H1 (cell line): Measurements from ENCODE around the gene ZNF423. TPM values are rescaled to one million over a fixed set of nuclear protein-coding genes. Genes with fewer than 3 reads are reported as not detected.

Experiments used
- CTCF ChIA-PET: fragments of 300-600 bp; sonication (Branson Sonifier 250); formaldehyde crosslinking; loops from one replicate; lab custom pipeline; 2021; ENCODE audit not compliant: partially characterized antibody; lab: Charles Lee
- POLR2A ChIA-PET: fragments of 300-600 bp; sonication (Branson Sonifier 250); formaldehyde crosslinking; loops from one replicate; lab custom pipeline; 2021; ENCODE audit warnings: inconsistent platforms; ENCODE audit not compliant: partially characterized antibody; lab: Charles Lee
- DNase-seq, 2 experiments: peaks; one replicate each; pipeline versions ENCODE4 v3.0.0 to v3.0.0-alpha.2; 2010 to 2022; ENCODE audit warnings: low spot score in 2 of 2, low read depth in 1 of 2, mixed read lengths in 1 of 2
- FAIRE-seq: peaks from 2 replicates; lab custom pipeline; 2011; peaks lifted over from hg19 to GRCh38; lab: Jason Lieb, UNC
- H2AFZ ChIP-seq: 2 replicates; pipeline ENCODE4 v1.8.1; 2012; ENCODE audit warnings: low read length, inconsistent platforms
- H2AK5ac ChIP-seq: 2 replicates; pipeline ENCODE4 v1.6.1; 2013; ENCODE audit warnings: low read depth, low read length
- H2BK120ac ChIP-seq: replicated peaks from 2 replicates; pipeline ENCODE3; 2013; ENCODE audit warnings: low read depth, low read length, inconsistent platforms
- H2BK12ac ChIP-seq: 2 replicates; pipeline ENCODE4 v1.6.1; 2013; ENCODE audit warnings: low read depth, low read length
- H2BK15ac ChIP-seq: 2 replicates; pipeline ENCODE4 v1.6.1; 2013; ENCODE audit warnings: low read length
- H2BK20ac ChIP-seq: 2 replicates; pipeline ENCODE4 v1.6.1; 2013; ENCODE audit warnings: low read length
- H2BK5ac ChIP-seq: 2 replicates; pipeline ENCODE4 v1.6.1; 2013; ENCODE audit warnings: low read depth, low read length
- H3K14ac ChIP-seq: 2 replicates; pipeline ENCODE4 v1.6.1; 2013; ENCODE audit warnings: inconsistent platforms; ENCODE audit not compliant: insufficient read length
- H3K18ac ChIP-seq: 2 replicates; pipeline ENCODE4 v1.6.1; 2013; ENCODE audit warnings: low read length; ENCODE audit errors: extremely low read depth
- H3K23ac ChIP-seq: 2 replicates; pipeline ENCODE4 v1.6.1; 2013; ENCODE audit warnings: inconsistent platforms; ENCODE audit not compliant: insufficient read length
- H3K23me2 ChIP-seq: 2 replicates; pipeline ENCODE4 v1.6.1; 2013; ENCODE audit warnings: low read depth, low read length
- H3K27ac ChIP-seq: 2 replicates; pipeline ENCODE4 v1.6.1; 2011; ENCODE audit warnings: low read depth, low read length, inconsistent platforms
- H3K27me3 ChIP-seq, 4 experiments: replicated peaks in 1 of 4; 1 replicate in 1 of 4; 2 replicates in 3 of 4; pipeline versions ENCODE4 v1.6.1 to v1.8.1; 2011 to 2013; ENCODE audit warnings: low read length in 3 of 4, mild to moderate bottlenecking in 3 of 4, inconsistent platforms in 2 of 4, mixed read lengths in 2 of 4, moderate library complexity in 1 of 4; ENCODE audit not compliant: control insufficient read depth in 3 of 4, insufficient read depth in 3 of 4; ENCODE audit errors: extremely low read depth in 1 of 4
- H3K36me3 ChIP-seq, 4 experiments: 2 replicates each; pipeline versions ENCODE4 v1.6.1 to v1.8.1; 2011 to 2013; ENCODE audit warnings: mild to moderate bottlenecking in 4 of 4, low read length in 3 of 4, moderate library complexity in 2 of 4, control low read depth in 1 of 4, inconsistent platforms in 1 of 4; ENCODE audit not compliant: insufficient read depth in 4 of 4, control insufficient read depth in 2 of 4
- H3K4ac ChIP-seq: replicated peaks from 2 replicates; pipeline ENCODE3; 2013; ENCODE audit warnings: low read length, low read depth, mixed read lengths, inconsistent platforms; ENCODE audit not compliant: insufficient read length
- H3K4me1 ChIP-seq, 4 experiments: replicated peaks in 1 of 4; 1 replicate in 1 of 4; 2 replicates in 3 of 4; pipeline versions ENCODE4 v1.6.1 to v1.8.1; 2011 to 2013; ENCODE audit warnings: low read length in 3 of 4, inconsistent platforms in 2 of 4, mixed read lengths in 1 of 4; ENCODE audit not compliant: insufficient read depth in 4 of 4, control insufficient read depth in 3 of 4
- H3K4me2 ChIP-seq, 2 experiments: 2 replicates each; pipeline versions ENCODE4 v1.6.1 to v1.8.1; 2011 to 2013; ENCODE audit warnings: low read depth in 2 of 2, low read length in 2 of 2, control low read depth in 1 of 2, inconsistent platforms in 1 of 2, mild to moderate bottlenecking in 1 of 2; ENCODE audit not compliant: insufficient read depth in 1 of 2
- H3K4me3 ChIP-seq, 4 experiments: fragments of 200-600, 300-600 bp in 1 of 4; sonication (generic), shearing (Covaris generic), sonication (Bioruptor Twin) in 1 of 4; 2 replicates each; pipeline versions ENCODE4 v1.5.1 to v1.8.1; 2011 to 2016; ENCODE audit warnings: low read length in 4 of 4, low read depth in 3 of 4, control low read depth in 2 of 4, inconsistent platforms in 2 of 4, mild to moderate bottlenecking in 2 of 4, mixed read lengths in 1 of 4, moderate library complexity in 1 of 4; ENCODE audit not compliant: insufficient read depth in 2 of 4; ENCODE audit errors: extremely low read depth in 1 of 4
- H3K56ac ChIP-seq: replicated peaks from 2 replicates; pipeline ENCODE3; 2013; ENCODE audit warnings: low read depth, mild to moderate bottlenecking, mixed read lengths, low read length, inconsistent platforms; ENCODE audit not compliant: insufficient read length
- H3K79me1 ChIP-seq: 2 replicates; pipeline ENCODE4 v1.6.1; 2013; ENCODE audit warnings: low read depth, low read length, control low read depth
- H3K79me2 ChIP-seq, 2 experiments: 2 replicates each; pipeline versions ENCODE4 v1.6.1 to v1.8.1; 2012 to 2013; ENCODE audit warnings: low read length in 2 of 2, mild to moderate bottlenecking in 2 of 2, inconsistent platforms in 1 of 2; ENCODE audit not compliant: insufficient read depth in 2 of 2, control insufficient read depth in 1 of 2
- H3K9ac ChIP-seq, 4 experiments: replicated peaks in 1 of 4; 1 replicate in 1 of 4; 2 replicates in 3 of 4; pipeline versions ENCODE4 v1.6.1 to v1.8.1; 2011 to 2013; ENCODE audit warnings: low read depth in 3 of 4, low read length in 3 of 4, control low read depth in 2 of 4, mild to moderate bottlenecking in 2 of 4, moderate library complexity in 2 of 4, inconsistent platforms in 1 of 4; ENCODE audit errors: extremely low read depth in 1 of 4
- H3K9me3 ChIP-seq, 2 experiments: 2 replicates each; pipeline versions ENCODE4 v1.6.1 to v1.8.1; 2012 to 2013; ENCODE audit warnings: mild to moderate bottlenecking in 2 of 2, moderate library complexity in 2 of 2, control low read depth in 1 of 2, inconsistent platforms in 1 of 2, low read depth in 1 of 2, low read length in 1 of 2, mixed read lengths in 1 of 2; ENCODE audit not compliant: insufficient read depth in 2 of 2
- H4K20me1 ChIP-seq, 2 experiments: replicated peaks in 1 of 2; 2 replicates each; pipeline versions ENCODE3 to v1.8.1; 2011 to 2013; ENCODE audit warnings: inconsistent platforms in 2 of 2, low read length in 2 of 2, mild to moderate bottlenecking in 1 of 2; ENCODE audit not compliant: insufficient read depth in 2 of 2, control insufficient read depth in 1 of 2
- H4K5ac ChIP-seq: 2 replicates; pipeline ENCODE4 v1.6.1; 2013; ENCODE audit warnings: low read length, low read depth, mixed read lengths, inconsistent platforms; ENCODE audit not compliant: insufficient read length
- H4K8ac ChIP-seq: 2 replicates; pipeline ENCODE4 v1.8.0; 2013; ENCODE audit warnings: mild to moderate bottlenecking, moderate library complexity, low read length, inconsistent platforms; ENCODE audit not compliant: insufficient read depth; ENCODE audit errors: extremely low read depth
- H4K91ac ChIP-seq: replicated peaks from 2 replicates; pipeline ENCODE3; 2013; ENCODE audit warnings: low read length, mixed read lengths, inconsistent platforms; ENCODE audit not compliant: insufficient read length
- RAD21 ChIP-seq, 2 experiments: IDR thresholded peaks in 1 of 2; conservative IDR thresholded peaks in 1 of 2; 2 replicates each; pipeline ENCODE4 v1.6.1; 2011; ENCODE audit warnings: low read depth in 2 of 2, low read length in 2 of 2, improper control_type of control experiment in 1 of 2, inconsistent platforms in 1 of 2, mild to moderate bottlenecking in 1 of 2, moderate library complexity in 1 of 2
- TEAD4 ChIP-seq: IDR thresholded peaks from 2 replicates; pipeline ENCODE4 v1.6.1; 2012; ENCODE audit warnings: low read depth, low read length, inconsistent platforms, mixed read lengths
- ZNF274 ChIP-seq: IDR thresholded peaks from 2 replicates; pipeline ENCODE4 v1.7.0; 2012; ENCODE audit warnings: low read length, borderline replicate concordance; ENCODE audit errors: extremely low read depth
- WGBS, 2 experiments: shearing (Covaris generic) in 1 of 2; methylation state at CpG; one replicate each; pipeline versions ENCODE4 v1.1.6 to v1.1.7; 2013 to 2015; ENCODE audit warnings: low lambda C conversion rate in 2 of 2, mixed read lengths in 2 of 2, inconsistent platforms in 1 of 2, low coverage in 1 of 2, missing lambda C conversion rate in 1 of 2; ENCODE audit not compliant: insufficient replicate concordance in 2 of 2, insufficient coverage in 1 of 2, insufficient read length in 1 of 2; ENCODE audit errors: extremely low coverage in 1 of 2, missing lambda C conversion rate in 1 of 2; 5-methylcytosine and 5-hydroxymethylcytosine counted together
- polyA plus RNA-seq, 7 experiments: library from polyadenylated mRNA; depleted of rRNA in 3 of 7; stranded (reverse) in 5 of 7; unstranded in 2 of 7; fragments of >200 nt in 5 of 7; fragments of 200-250 nt in 2 of 7; gene quantifications; 1 replicate in 5 of 7; 2 replicates in 1 of 7; 4 replicates in 1 of 7; pipeline versions ENCODE4 v1.2.1 to v1.2.3, GENCODE V29; 2011 to 2013; ENCODE audit warnings: missing spikeins in 2 of 7, mixed read lengths in 2 of 7
- total RNA-seq: library from RNA; stranded (reverse); fragmentation: NEBNext Ultra II Directional; extraction: Animal tissue kit (Norgen Biotek cat#: 25700); gene quantifications from 2 replicates; pipeline ENCODE4 v1.2.1, GENCODE V29; 2021

Gene ZNF423
- total and polyA plus RNA-seq, 2 of the 8 experiments (the other 6 are each of a cell fraction or from before 2014, with no cell fraction given): 38.2 to 52.3 TPM

DNA sequence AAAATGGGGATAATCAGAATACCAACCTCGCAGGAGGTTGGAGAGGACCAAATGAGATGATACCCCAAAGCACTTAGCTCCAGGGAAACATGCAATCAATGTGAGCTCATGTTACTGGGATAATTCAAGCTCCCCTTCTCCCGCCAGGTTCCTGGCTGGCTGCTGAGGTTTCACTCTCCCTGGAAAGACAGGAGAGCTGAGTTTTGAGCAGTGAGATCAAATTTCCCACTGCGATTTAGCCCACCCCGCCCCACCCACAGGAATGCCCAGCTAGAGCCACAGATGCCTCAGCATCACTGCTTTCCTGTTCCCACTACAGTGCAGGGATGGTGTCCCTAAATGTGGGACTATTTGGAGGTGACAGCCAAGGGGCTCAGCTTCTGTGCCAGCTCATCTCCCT is 56.7 kb downstream of the ZNF423 start:
- H3K27me3 ChIP-seq: no peaks in the 10 kb centered on the region
- H3K9me3 ChIP-seq: no peaks in the 10 kb centered on the region
- no peaks in the 10 kb centered on the region for H3K36me3 ChIP-seq
- no peak overlapping the region for H3K4me3 ChIP-seq
- H2BK20ac ChIP-seq: no peak overlapping the region
- no peak overlapping the region for H3K27ac ChIP-seq
- CTCF ChIA-PET: interaction anchor here (0.7 to 3.2 kb wide), 8 partner anchors 10 to 161 kb away, joined by 3 to 12 read pairs (median 4); no protein-coding TSS in a partner anchor
- H3K4me2 ChIP-seq: peak overlapping the region; percentile 20 to 21; a peak in 3 of 4 replicates
- H2BK5ac ChIP-seq: no peak overlapping the region
- POLR2A ChIA-PET: interaction anchor here (0.9 to 1.3 kb wide), 2 partner anchors 18 to 33 kb away, joined by 3 read pairs; no protein-coding TSS in a partner anchor
- H3K9ac ChIP-seq: no peak overlapping the region; a peak in 1 of 7 replicates
- no peak overlapping the region for H2BK120ac ChIP-seq
- H3K14ac ChIP-seq: no peak overlapping the region
- no peak overlapping the region for H4K91ac ChIP-seq
- TF ChIP-seq TEAD4 (peak; percentile 57), ZNF274 (no peak), RAD21 (IDR thresholded peaks at IDR 0.05 in 1 of 2, conservative IDR thresholded peaks at IDR 0.05 in 1 of 2; ENCODE audit: low read depth in 2 of 2, low read length in 2 of 2) (no peak)
- H3K79me2 ChIP-seq: peaks cover 3 to 57% of the 10 kb centered on the region in 2 experiments; a peak in 3 of 4 replicates
- no peak overlapping the region for H3K56ac ChIP-seq
- H3K23ac ChIP-seq: no peak overlapping the region
- H2AK5ac ChIP-seq: peak overlapping the region; percentile 28; the same call in 1 of the 2 replicates
- peaks cover 0 to 9% (median 2%) of the 10 kb centered on the region in 4 experiments; a peak in 6 of 7 replicates for H3K4me1 ChIP-seq
- no peak overlapping the region for H2AFZ ChIP-seq
- peaks cover 12 to 14% of the 10 kb centered on the region in 2 experiments for H4K20me1 ChIP-seq
- no peaks in the 10 kb centered on the region for H3K23me2 ChIP-seq
- DNase-seq (no peak), FAIRE-seq (peak; percentile 65)
- peak overlapping the region; percentile 83; the same call in 1 of the 2 replicates for H2BK15ac ChIP-seq
- H4K8ac ChIP-seq: no peak overlapping the region
- H3K4ac ChIP-seq: no peak overlapping the region
- H4K5ac ChIP-seq: no peak overlapping the region
- H2BK12ac ChIP-seq: no peak overlapping the region
- no peak overlapping the region for H3K18ac ChIP-seq
- 55% methylated on average over 2 of the region's 4 CpGs; no CpG with 5 or more reads in 1 of the 2 experiments for WGBS, 2 experiments
- H3K79me1 ChIP-seq: peaks cover 28% of the 10 kb centered on the region
